NCI-H146 treated with DMSO at 0.1 percent for 48 hours (cell line): ENCODE measurements around the gene DNAJC8.

ENCODE experiments used
- DNase-seq: peaks from one replicate; lab custom pipeline; 2025; ENCODE audit not compliant: unreplicated experiment; lab: John Stamatoyannopoulos, UW

DNAJC8 gene

DNA sequence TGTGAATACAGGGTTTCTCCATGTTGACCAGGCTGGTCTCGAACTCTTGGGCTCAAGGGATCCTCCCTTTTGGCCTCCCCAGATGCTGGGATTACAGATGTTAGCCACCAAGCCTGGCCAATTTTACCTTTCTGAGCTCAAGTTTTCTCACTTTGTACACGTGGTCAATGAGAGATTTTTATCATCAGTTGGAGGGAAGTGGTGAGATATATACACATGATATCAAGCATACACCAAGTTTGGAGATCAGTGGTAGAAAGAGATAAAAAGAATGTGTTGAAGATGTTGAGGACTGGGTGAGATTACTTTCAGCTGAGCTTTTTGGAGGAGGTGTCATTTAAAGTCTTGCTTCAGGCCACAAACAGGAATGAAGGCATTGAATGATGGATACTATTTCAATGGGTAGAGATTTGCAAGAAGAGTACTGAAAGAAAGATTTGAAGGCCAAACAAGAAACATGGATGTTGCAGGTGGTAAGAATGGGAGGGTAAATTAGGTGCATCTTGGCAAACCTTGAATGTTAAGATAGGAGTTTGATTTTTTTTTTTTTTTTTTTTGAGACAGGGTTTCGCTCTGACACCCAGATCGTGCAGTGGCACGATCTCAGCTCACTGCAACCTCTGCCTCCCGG lies 23.5 kb upstream of the DNAJC8 start:
- no peak for DNase-seq

DNA sequence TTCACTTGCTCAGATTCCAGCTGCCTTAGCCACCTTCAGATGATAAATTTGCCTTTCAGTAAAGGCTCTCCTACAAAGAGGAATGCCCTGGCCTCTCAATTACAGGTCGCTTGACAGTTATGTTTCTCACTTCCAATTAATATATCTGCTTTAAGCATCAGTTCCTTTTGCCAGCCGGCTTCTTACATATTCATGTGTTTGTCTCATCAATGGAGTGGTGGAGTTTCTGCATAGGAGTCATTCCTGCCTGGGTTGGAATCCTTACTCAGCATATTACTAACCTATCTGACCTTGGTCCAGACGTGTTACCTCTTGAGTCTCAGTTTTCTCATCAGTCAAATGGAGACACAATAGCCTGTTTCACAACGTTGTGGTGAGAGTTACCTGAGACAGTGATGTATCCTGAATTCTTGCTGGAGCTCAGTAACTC lies 17.1 kb upstream of the DNAJC8 start:
- DNase-seq, result no peak

DNA sequence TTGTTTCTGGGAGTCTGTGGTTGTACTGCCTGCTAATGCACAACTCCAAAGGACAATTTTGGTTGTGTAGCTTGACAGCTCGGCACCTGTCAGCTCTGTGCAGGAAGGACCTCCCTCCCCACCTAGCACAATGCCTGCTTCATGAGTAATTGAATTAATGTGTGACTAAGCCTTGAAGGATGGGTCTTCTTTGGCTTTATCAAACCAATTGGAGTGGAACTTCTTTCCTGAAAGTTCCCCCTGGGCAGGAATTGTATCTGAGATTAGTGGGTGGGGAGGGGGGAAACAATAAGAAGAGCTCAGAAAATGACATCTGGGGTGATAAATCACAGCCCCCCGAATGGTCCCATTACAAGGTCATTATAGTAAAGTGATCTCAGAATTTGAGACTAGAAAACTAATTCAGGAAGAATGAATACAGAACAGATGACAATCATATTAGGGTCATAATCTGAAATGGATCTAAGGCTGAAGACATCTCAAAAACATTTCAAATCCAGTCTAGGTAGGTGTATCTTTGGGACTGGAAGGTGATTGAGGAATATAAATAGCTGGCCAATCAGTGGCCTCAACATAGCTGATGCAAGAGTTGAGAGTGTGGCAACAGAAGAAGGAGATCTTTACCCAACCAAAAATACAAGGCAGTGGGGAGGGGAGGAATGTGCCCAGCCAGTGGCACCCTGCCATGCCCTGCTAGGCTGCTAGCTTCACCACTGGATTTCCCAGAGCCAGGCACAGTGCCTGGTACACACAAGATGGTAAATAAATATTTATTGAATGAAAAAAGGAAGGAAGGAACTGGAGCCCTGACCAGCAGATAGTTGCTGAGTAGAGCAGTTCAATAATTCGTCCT lies 16.4 kb upstream of the DNAJC8 start:
- DNase-seq, result no peak

DNA sequence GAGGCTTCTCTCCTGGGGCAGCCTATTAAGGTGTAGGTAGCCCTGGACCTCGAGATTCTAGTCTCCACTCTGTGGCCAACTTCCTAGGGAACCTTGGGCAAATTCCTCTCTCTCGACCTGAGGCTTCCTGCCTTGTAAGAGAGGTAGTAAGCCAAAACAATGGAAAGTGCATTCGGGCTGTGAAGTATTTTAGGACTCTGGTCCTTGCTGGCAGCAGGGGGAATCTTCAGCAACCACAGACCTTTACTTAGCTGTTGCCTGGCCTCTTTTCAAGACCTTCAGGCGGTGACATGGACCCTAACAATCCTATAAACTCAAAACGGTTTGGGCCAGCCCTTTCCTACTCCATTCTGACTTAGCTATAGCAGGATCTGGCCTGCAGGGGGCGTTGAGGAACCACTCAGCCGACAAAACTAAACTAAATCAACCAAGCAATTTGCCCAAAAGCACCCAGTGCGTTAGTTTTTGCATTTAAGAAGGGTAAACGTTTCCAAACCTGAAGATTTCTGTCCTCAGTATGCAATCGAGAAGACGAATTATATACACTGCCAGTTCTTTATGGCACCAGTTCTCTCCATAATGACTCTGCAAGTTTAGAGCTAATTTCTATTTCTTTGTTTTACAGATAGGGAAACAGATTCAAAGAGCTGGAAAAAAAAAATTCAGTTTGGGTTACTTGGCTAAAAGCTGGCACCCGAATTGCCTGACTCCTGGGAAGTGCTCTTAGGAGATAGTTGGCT lies 15.6 kb upstream of the DNAJC8 start:
- peak; percentile 13 for DNase-seq

DNA sequence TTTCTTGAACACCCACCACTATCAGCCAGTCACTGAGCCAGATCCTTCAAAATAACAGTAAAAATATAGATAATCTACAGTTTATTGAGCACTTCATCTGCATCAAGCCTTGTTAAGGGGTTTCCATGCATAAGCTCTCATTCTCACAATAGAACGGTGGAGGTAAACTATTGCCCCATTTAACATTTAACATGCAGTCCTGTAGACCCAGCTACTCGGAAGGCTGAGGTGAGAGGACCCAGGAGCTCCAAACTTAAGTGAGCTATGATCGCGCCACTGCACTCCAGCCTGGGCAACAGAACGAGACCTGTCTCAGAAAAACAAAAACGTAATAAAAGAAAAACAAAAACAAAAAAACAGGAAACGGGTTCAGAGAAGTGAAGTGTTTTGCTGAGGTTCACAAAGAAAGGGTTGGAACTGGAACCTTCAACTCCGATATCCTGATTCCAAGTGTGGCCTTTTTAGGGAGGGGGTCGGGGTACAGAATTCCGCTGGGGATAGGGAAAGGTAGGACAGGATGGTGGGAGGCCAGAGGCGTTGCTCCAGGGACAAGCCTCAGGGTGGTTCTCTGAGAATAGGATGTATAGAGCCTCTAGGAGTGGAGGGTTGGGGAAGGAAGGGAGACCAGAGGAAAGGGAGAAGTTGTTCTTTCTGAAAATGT lies 14.9 kb upstream of the DNAJC8 start:
- no peak for DNase-seq

DNA sequence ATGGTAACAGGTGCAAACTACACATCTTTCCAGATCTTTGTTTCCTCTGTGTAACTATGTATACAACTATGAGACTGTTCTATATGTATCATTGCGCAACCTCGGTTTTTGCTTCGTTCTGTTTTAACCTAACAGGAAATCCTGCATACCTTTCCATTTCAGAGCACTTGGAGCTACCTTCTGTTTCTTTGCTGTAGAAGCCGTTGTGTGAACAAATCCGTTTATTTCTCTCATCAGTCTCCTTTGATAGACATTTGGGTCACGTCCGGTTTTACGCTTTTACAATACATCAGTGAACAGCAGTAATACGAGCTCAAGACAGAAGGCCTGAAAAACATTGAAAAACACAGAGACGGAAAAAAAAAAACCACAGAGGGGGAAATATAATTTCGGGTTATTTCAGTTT lies 13.6 kb upstream of the DNAJC8 start:
- no peak for DNase-seq

DNA sequence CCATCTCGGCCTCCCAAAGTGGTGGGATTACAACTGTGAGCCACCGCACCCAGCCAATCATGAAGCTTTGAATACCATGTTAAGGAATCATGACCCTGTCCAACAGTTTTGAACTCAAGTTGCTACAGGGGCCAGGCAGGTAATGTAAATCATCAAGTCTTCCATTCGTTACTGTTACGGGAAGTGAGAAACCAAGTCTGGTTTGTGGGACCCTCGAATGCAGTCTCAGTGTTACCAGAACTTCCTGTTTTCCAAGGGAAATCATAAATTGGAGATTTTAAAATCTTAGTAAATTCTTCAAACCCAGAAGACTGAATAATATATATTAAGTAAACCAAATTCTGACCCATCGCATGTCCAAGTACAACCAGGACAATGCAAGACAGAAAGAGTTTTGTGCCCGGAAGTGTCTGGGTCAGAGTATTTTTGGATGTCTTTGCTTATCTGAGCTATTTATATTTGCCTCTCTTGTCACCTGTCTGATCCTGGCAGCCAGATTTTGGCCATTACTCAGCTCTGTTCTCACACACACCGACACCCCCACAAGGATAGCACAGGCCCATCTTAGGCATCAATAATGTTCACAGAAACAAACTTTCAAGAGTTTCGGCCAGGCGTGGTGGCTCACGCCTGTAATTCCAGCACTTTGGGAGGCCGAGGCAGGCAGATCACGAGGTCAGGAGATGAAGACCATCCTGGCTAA lies 11.9 kb upstream of the DNAJC8 start:
- DNase-seq, result no peak

DNA sequence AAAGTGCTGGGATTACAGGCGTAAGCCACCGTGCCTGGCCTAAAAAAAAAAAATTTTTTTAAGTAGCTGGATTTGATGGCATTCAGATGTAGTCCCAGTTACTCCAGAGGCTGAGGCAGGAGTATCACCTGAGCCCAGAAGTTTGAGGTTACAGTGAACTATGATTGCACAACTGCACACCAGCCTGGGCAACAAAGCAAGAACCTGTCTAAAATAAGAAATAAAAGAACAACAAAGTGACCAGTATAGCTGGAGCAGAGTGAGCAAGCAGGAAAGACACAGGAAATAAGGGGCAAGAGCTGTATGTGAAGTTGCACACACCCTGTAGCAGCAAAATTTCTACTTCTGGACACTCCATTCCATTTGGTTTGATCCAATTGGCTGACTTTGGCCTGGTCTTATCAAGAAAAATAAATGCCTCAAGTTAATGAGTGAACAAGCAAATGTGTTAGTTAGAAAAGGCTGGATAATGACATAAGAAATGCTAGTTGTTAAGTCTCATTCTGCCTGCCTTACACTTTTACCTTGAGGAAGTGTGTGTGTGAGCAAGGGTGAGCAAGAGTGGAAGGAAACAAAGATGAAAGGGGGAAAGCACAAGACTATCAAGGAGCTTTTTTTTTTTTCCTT lies 11.0 kb upstream of the DNAJC8 start:
- DNase-seq, result no peak

DNA sequence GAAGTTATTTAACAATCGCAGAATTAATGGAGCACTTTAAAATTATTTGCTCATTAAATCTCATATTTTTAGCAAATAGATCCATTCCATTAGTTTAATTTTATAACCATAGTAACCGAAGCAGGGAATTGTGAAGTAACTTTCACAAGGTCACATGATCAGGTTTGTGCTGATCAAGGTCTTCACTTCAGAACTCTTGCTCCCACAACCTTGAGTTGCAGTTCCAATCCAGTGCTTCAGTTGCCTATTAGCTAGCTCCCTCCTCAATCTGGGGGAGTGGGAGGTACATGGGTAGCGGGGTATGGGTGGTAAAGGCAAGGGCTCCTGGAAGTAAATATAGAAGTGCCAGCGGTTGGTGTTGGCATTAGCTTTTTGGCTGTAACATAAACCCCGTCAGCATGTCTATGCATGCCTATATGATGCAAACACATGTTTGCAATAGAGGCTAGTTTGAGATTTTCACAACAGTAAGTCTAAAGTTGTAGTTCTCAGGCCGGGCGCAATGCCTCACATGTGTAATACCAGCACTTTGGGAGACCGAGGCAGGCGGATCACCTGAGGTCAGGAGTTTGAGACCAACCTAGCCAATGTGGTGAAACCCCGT lies 8.9 kb upstream of the DNAJC8 start:
- DNase-seq, result no peak

DNA sequence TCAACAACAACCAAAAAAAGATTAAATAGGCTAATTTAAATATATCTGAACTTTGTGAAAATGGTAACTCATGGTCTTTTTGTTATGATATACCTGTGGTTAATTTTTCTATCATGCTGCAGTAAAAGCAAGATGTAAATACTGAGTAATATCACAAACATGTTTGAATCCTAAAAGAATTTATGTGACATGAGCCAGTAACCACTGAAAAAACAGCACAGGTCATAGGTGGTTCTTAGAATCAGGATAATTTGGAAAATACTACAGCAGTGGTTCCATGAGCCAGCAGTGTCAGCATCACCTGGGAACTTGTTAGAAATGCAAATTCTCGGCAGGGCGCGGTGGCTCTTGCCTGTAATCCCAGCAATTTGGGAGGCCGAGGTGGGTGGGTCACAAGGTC lies 7.2 kb upstream of the DNAJC8 start:
- no peak for DNase-seq

DNA sequence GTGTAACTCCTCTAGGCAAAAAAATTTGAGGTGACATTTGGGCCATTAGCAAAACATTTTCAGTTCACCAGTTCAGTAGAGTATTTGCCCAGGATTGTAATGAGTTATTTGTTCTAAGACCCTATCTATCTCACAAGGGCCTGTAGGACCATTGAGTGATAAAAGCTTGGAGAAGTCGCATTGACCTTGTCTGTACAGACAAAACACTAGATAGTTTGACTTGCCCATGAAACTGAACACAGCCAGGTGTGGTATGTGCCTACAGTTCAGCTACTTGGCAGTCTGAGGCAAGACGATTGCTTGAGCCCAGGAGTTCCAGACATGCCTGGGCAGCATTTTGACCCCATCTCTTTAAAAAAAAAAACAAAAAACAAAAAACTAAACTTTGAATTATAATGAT lies 6.2 kb upstream of the DNAJC8 start:
- no peak for DNase-seq

DNA sequence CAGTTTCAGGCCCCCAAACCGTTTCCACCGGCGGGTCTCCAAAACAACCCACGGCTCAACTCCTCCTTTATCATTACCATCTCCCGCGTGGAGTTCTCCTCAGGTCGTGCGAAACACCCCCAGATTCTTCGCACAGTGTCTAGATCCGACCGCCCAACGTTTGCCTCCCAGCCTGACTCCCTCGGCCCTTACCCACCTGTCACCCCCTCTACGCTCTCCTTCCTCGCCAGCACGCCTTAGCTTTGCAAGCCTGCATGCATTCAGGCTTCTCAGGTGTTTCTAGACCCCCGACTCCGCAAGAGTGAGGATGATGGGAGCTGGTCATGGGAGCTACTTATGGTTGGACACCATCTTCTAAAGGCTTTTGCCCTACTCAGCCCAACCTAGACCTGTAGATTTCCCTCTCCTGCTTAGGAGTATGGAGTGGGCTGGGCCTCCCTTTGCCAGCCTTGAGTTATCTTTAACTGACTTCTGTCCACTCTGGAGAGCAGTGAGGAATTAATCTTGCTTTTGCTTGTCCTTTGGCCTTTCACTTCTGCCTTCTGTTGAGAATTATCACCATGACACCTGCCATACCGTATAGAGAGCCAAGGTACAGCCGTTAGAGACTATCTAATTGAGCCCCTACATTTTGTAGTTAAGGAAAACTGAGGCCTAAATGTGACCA lies 4.0 kb upstream of the DNAJC8 start:
- no peak for DNase-seq

DNA sequence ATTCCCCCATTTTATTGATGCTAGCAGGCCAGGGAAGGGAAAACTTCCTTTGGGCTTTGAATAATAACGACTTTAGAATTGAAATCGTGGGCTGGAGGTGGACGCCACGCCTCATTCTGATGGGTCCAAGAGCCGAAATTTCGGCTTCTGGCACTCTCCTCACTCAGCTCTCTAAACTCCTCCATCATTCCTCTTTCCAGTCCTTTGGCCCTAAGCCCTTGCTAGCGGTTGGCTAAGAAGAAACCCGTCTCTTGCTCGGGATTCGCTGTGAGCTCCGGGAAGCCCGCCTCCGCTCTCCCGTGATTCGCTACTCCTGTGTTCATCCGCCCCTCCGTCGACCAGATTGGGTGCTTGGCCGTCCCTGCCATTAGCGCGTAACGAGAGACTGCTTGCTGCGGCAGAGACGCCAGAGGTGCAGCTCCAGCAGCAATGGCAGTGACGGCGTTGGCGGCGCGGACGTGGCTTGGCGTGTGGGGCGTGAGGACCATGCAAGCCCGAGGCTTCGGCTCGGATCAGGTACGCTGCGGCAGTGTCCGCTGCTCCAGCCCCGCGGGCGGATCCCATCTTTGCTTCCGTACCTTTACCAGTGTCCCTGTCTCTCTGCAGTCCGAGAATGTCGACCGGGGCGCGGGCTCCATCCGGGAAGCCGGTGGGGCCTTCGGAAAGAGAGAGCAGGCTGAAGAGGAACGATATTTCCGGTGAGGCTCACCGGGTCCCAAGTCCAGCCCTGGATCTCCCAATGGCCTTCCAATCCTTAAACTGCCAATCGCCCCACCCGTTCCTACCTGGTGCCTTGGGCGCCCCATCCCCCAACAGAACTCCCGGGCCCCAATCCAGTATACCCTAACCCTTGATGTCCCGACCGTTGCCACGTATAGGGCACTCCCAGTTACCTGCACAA lies 3.2 kb upstream of the DNAJC8 start, which contains the start of gene ATP5IF1:
ATP5IF1 (plus strand) TSS at position 370 of the 901 bp plus-strand sequence; CDS start at position 430, 60 bp downstream.
- peak; percentile 95 for DNase-seq

DNA sequence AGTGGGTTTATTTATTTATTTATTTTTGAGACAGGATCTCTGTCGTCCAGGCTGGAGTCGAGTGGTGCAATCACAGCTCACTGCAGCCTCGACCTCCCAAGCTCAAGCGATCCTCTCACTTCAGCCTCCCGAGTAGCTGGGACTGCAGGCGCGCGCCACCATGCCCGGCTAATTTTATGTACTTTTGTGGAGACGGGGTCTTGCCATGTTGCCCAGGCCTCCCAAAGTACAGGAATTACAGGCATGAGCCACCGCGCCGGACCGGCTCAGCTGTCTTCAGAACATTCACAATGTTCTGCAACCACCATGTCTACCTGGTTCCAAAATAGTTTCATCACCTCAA lies 406 bp upstream of the DNAJC8 start:
- no peak for DNase-seq

DNA sequence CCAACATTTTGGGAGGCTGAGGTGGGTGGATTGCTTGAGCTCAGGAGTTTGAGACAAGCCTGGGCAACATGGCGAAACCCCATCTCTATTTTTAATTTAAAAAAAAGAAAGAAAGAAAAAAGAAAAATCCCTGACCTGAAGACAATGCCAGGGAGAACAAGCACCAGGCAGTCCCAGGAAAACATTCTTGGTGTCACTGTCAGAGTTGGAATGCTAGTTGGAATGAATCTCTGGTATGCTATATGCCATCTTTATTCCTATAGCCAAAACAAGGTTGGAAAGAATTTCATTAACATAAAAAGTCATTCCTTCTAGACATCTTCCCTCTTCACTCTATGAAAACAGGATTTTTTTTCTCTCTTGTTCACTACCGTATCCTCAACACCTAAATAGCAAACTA lies 2.8 kb downstream of the DNAJC8 start:
- DNase-seq, result no peak

DNA sequence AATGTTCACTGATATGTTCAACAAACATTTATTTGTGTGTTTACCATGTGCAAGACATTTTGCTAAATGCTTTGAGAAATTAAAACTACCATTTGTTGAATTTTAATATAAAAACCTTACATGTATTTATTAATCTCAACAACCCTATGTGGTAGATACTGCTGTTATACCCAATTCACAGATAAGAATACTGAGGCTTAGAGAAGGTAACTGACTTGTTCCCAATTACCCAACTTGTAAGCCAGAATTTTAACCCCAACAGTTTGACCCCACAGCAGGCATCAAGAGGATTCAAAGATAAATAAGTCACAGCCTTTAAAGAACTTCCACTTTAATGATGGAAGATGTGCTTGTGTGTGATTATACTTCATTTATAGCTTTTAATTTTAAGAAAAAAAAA lies 3.7 kb downstream of the DNAJC8 start:
- DNase-seq, result no peak

DNA sequence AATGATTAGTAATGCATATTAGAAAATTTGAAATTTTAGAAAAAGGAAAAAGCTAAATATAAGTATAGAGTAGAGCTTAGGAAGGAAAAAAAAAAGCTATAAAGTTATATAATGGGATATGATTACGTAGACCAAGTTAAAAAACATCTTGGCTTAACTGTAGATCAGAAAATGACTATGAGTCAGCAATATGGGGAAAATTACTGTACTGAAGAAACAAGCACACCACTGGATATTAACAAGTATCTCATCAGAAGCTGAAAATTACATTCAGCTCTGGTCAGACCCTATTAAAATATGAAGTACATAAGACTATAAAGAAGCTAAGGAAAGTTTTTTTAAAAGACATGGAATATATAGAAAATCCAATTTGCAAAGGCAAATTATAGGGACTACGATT lies 19.5 kb downstream of the DNAJC8 start:
- no peak for DNase-seq

DNA sequence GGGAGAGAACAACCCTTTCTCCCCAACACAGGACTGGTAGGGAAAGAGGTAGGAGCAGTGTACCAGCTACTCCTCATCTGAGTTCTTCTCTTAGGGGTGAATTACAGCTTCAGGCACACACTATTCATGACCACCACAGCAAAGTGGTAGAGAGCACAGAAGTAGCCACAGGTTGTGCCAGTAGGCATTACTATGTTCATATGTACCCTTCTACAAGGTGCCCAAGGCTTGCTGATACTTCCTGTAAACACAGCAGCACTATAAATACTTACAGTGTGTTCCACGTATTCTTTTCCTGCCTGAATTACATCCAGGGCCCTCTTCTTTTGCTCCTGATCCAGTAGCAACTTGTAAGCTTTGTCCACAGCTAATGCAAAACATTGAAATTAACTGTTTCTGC lies 23.1 kb downstream of the DNAJC8 start:
- no peak for DNase-seq
